ENCODE data around the gene WBP2NL.

DNA sequence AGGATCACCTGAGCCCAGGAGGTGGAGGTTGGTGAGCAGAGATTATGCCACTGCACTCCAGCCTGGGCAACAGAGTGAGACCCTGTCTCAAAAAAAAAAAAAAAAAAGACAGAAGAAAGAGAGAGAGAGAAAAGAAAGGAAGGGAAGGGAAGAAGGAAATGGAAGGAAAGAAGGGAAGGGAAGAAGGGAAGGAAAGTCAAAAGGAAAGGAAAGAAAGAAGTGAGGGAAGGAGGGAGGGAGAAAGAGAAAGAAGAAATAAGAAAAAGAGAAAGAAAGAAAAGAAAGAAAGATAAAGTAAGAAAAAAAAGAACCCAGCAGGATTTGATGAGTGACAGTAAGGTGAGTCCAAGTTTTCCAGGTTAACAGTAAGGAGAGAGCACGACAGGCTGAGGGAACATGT is 19.6 kb downstream of the WBP2NL start:
- TF ChIP-seq, protein P1, sequence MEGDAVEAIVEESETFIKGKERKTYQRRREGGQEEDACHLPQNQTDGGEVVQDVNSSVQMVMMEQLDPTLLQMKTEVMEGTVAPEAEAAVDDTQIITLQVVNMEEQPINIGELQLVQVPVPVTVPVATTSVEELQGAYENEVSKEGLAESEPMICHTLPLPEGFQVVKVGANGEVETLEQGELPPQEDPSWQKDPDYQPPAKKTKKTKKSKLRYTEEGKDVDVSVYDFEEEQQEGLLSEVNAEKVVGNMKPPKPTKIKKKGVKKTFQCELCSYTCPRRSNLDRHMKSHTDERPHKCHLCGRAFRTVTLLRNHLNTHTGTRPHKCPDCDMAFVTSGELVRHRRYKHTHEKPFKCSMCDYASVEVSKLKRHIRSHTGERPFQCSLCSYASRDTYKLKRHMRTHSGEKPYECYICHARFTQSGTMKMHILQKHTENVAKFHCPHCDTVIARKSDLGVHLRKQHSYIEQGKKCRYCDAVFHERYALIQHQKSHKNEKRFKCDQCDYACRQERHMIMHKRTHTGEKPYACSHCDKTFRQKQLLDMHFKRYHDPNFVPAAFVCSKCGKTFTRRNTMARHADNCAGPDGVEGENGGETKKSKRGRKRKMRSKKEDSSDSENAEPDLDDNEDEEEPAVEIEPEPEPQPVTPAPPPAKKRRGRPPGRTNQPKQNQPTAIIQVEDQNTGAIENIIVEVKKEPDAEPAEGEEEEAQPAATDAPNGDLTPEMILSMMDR (conservative IDR thresholded peaks at IDR 0.05; ENCODE audit: low read length): no peak
- no peak for TF ChIP-seq EZH2phosphoT487 (IDR thresholded peaks at IDR 0.05; ENCODE audit: borderline replicate concordance, low read depth, low read length)
